Stimulated activated CD8-positive, alpha-beta memory T cell treated with anti-CD3 and anti-CD28 coated beads, Interleukin-12 subunit alpha, Interleukin-12 subunit beta, amount 100 ng/mL, for 1 hour (primary cell): ENCODE data around the gene PARP9.
"Not testable (repeated sequence)": the region's sequence is repeated elsewhere in the genome, so short reads cannot be mapped to it uniquely, and the experiment has no call there.

ENCODE experiments used
- DNase-seq: peaks from one replicate; pipeline ENCODE4 v3.0.0-alpha.2; 2020; ENCODE audit warnings: low read depth

The PARP9 gene

DNA sequence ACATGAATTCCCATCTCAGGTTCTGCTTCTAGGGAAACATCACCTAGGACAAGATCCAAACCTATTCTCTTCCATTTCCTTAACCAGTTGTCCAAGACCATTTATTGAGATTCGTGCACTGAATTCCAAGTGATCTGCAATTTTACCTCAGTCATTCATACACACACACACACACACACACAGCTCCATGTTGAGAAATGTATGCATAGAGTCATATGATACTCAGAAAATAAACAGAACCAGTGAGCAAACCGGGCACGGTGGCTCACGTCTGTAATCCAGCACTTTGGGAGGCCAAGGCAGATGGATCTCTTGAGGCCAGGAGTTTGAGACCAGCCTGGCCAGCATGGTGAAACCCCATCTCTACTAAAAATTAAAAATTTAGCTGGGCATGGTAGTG, 43.2 kb downstream of the PARP9 start:
- no peak for DNase-seq

GRCh38 chr3:122519693-122520092, 44.4 kb downstream of the PARP9 start:
- DNase-seq: no peak

DNA sequence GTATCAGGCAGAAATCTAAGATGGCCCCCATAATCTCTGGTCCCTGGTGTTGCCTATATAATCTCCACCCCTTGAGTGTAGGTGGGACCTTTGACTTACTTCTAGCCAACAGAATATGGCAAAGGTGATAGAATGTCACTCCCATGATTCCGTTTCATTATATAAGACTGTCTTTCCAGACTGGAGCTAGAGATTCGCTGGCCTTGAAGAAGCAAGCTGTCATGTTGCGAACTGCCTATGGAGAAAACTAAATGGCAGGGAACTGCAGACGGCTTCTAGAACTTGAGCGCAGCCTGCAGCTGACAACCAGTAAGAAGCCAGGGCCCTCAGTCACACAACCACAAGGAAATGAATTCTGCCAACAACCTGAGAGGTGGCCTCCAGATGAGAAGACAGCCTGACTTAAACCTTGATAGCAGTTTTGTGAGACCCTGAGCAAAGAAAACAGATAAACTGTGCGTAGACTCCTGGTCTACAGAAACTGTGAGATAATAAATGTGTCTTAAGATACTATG, 47.2 kb downstream of the PARP9 start:
- DNase-seq: no peak

- no peak for DNase-seq
Observed at GRCh38 chr3:122515870-122516269, 48.2 kb downstream of the PARP9 start.

GRCh38 chr3:122515020-122515468, 49.1 kb downstream of the PARP9 start:
- DNase-seq: no peak

- DNase-seq: peak; percentile 66
Observed at GRCh38 chr3:122514123-122515019, 49.7 kb downstream of the PARP9 start, which contains the start of gene KPNA1. TSS of gene KPNA1 (minus strand) at chr3:122514939. CDS start at chr3:122496565, 18,374 bp downstream.

DNA sequence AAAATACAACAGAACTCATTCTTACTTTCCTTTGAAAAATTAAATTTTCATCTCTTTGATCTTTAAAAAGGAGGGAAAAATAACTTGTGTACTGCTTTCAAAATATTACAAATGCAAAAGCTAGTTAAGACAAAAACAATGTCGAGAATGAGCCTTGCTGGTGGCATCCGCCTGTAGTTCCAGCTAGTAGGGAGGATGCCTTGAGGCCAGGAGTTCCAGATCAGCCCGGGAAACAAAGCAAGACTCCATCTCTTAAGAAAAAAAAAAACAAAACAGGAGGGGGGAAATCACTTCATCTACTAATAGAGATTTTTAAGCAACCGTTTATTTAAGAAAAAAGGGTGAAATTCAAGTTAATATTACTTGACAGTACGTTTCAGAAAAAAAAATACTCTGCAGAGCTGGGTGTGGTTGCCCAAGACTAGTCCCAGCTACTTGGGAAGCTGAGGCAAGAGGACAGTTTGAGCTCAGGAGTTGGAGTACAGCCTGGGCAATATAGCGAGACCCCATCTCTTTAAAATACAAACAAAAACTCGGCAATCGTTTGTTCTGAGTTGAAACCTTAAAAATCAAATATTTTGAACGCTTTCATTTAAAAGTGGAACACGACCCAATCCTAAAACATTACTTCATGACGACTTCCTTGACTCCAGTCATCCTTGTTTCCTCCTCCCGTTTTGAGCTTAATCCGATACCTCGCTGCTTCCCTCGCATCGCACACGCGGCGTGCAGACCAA, 50.5 kb downstream of the PARP9 start:
- DNase-seq: no peak

DNA sequence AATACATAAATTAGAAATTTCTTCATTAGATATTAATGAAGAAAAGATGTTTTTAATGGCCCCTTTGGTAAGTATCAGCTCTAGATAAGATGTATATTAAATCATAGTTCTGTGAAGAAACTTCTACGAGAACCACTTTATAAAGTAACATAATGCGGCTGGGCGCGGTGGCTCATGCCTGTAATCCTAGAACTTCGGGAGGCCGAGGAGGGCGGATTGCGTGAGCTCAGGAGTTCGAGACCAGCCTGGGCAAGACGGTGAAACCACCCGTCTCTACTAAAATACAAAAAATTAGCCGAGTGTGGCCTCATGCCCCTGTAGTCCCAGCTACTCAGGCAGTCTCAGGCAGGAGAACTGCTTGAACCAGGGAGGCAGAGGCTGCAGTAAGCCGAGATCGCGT, 51.8 kb downstream of the PARP9 start:
- no peak for DNase-seq

GRCh38 chr3:122510878-122511535, 53.1 kb downstream of the PARP9 start:
- DNase-seq: no peak

DNA sequence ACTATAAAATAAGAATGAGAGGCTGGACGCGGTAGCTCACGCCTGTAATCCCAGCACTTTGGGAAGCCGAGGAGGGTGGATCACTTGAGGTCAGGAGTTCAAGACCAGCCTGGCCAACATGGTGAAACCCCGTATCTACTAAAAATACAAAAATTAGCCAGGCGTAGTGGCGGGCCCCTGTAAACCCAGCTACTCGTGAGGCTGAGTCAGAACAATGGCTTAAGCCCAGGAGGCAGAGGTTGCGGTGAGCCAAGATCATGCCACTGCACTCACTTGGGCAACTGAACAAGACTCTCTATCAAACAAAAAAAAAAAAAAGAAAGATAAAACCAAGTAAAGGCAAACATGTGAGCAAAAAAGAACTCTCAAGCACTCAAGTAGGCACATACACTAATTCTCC, 55.2 kb downstream of the PARP9 start:
- not testable (repeated sequence) for DNase-seq

DNA sequence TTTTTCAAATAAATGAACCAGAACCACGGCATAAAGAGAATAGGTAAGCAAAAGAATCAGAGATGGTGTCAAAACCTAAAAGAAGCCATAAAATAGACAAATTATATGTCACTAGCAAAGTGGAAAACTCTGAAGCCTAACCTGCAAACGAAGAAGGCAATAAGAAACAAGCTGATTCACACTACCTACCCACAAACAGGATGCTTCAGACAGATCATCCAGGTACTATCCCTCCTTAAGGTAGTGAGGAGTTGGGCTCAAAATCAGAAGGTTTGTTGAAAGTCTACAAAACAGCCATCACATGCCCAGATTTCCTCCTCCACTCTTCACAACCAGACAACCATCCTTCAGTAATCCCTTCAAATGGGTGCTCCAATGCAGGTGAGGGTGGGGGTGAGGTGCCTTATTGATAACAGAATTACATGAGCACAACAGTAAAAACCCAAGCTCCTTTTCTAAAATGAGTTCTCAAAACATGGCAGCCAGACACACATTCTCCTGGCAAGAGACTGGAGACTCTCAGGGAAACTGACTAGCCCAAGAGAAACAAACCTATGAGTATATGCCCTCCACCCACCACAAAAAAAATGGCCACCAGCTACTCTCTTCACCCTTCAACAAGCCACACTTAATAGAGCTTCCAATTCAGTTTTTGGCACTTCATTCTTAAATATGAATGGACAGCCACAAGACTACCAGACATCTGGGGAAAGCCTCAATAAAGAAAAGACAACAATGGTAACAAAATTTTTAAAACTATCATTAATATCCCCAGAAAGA, 55.8 kb downstream of the PARP9 start:
- DNase-seq: no peak

- no peak for DNase-seq
Observed at GRCh38 chr3:122506450-122506849, 57.6 kb downstream of the PARP9 start.

DNA sequence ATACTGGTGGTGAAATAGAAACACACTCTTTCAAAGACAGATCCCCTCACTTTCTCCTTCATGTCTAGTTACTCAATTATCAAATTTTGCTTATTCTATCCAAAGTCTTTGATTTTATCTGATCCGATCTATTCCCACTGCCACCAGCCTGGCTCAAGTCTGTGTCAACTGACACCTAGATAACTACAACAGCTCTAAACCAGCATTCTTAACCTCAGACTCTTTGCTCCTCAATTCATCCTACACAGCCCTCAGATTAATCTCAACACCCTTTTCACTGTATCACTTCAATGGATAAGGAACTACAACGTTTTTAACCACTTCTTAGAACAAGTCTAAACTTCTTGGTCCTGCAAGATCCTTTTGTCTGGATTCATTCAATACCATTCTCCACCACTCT, 58.4 kb downstream of the PARP9 start:
- DNase-seq: no peak

GRCh38 chr3:122502941-122503340, 61.2 kb downstream of the PARP9 start:
- DNase-seq: no peak

GRCh38 chr3:122502139-122502538, 62.0 kb downstream of the PARP9 start:
- no peak for DNase-seq

DNA sequence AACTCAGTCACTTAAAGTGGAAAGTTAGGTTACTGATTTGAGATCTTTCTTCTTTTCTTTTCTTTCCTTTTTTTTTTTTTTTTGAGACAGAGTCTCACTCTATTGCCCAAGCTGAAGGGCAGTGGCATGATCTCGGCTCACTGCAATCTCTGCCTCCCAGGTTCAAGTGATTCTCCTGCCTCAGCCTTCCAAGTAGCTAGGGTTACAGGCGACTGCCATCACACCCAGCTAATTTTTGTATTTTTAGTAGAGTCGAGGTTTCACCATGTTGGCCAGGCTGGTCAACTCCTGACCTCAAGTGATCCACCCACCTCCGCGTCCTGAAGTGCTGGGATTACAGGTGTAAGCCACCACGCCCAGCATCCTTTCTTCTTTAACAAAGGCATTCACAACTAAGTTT, 63.1 kb downstream of the PARP9 start:
- not testable (repeated sequence) for DNase-seq

DNA sequence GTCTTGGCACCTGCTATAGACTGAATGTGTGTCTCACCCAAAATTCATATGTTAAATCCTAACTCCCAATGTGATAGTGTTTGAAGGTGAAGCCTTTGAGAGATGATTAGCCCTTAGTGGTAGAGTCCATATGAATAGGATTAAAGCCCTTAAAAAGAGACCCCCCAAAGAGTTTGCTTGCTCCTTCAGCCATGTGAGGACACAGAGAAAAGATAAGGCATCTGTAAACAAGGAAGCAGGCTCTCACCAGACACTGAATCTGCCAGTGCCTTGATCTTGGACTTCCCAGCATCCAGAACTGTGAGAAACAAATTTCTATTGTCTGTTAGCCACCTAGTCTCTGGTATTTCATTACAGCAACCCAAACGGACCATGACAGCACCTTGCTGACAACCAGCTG, 65.9 kb downstream of the PARP9 start:
- no peak for DNase-seq

GRCh38 chr3:122497425-122497824, 66.7 kb downstream of the PARP9 start:
- DNase-seq: no peak

DNA sequence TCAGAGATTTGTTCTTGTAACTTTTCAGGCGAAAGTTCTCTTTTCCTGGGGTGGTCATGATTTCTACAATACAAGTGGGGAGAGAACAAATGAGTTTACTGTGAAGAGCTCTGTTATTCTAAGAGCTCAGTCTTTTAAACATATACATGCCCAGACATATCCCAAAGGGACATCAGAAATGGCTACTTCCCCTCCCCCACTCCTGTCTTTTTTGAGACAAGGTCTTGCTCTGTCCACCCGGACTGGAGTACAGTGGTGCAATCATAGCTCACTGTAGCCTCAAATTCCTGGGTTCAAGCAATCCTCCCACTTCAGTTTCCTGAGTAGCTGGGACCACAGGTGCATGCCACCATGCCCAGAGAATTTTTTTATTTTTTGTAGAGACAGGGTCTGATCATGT, 67.6 kb downstream of the PARP9 start:
- no peak for DNase-seq

DNA sequence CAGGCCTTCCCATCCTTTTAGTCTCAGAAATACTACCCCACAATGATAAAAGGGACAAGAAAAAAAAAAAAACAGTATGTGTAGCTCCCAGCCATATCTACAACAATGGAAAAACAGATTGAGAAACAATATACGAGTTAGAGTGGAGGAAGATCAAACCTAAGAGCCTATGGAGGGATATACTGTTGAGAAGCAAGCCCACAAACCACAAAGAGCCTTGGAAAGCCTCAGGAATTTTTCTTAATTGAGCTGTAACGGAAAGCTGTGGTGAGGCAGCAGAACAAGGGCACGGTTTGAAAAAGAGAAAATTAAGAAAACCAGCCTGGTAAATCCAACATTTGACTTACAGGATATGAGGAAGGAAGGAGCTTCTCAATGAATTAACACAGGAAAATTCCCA, 70.8 kb downstream of the PARP9 start:
- DNase-seq: no peak

DNA sequence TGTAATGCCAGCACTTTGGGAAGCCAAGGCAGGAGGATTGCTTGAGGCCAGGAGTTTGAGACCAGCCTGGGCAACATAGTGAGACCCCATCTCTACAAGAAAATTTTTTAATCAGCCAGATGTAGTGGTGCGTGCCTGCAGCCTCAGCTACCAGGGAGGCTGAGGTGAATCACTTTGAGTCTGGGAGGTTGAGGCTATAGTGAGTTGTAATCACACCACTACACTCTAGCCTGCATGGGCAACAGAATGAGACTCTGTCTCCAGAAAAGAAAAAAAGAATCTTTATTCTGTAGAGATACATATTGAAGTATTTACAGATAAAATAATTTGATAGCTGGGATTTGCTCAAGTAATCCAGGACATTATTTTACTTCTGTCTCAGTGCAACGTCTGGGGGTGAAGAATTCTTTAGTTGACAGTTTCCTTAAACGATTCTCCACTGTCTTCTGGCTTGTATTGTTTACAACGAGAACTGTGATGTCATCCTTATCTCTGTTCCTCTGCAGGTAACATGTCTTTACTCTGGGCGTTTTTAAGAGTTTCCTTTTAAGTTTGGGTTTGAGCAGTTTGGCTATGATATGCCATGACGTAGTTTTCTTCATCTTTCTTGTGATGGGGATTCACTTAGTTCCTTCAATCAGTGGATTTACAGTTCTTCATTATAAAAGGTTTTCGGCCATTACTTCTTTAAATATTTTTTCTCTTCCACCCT, 75.7 kb downstream of the PARP9 start:
- DNase-seq: no peak
